HEK293 (cell line): ENCODE data around the gene ZFAND6.

Experiments
- CTCF ChIA-PET: fragments of 350-600 bp; formaldehyde crosslinking; extraction: SDS; loops from one replicate; lab custom pipeline; 2021; ENCODE audit warnings: antibody characterized with exemption; lab: Yijun Ruan, JAX
- POLR2A ChIA-PET: fragments of 300-600 bp; formaldehyde crosslinking; extraction: SDS; loops from one replicate; lab custom pipeline; 2020; ENCODE audit warnings: antibody characterized with exemption, inconsistent platforms; lab: Yijun Ruan, JAX
- H3K27ac ChIP-seq: fragments of 200-500 bp; sonication (Bioruptor generic); 2 replicates; pipeline ENCODE4 v1.5.1; 2014; ENCODE audit warnings: low read depth, low read length, control low read depth, inconsistent platforms; ENCODE audit errors: extremely low read depth
- H3K36me3 ChIP-seq, 2 experiments: fragments of 200-500 bp in 1 of 2; sonication (Bioruptor generic) in 1 of 2; 1 replicate in 1 of 2; 2 replicates in 1 of 2; pipeline ENCODE4 v1.5.1; 2014 to 2017; ENCODE audit warnings: inconsistent platforms in 2 of 2, low read length in 2 of 2; ENCODE audit not compliant: control insufficient read depth in 2 of 2, insufficient read depth in 1 of 2
- H3K4me1 ChIP-seq: fragments of 200-500 bp; sonication (Bioruptor generic); 2 replicates; pipeline ENCODE4 v1.5.1; 2014; ENCODE audit warnings: mild to moderate bottlenecking, low read length, inconsistent platforms; ENCODE audit not compliant: control insufficient read depth, insufficient read depth
- H3K4me3 ChIP-seq: 2 replicates; pipeline ENCODE4 v1.5.1; 2011; ENCODE audit warnings: low read depth, mild to moderate bottlenecking, control low read depth, low read length, moderate library complexity
- H3K9me3 ChIP-seq: fragments of 200-500 bp; sonication (Bioruptor generic); 2 replicates; pipeline ENCODE4 v1.5.1; 2014; ENCODE audit warnings: low read depth, low read length, inconsistent platforms; ENCODE audit not compliant: control insufficient read depth, insufficient read depth
- BCL11B ChIP-seq: fragments of 450-650 bp; formaldehyde crosslinking; IDR thresholded peaks from 2 replicates; pipeline ENCODE4 v1.5.1; 2016; ENCODE audit warnings: low read depth, missing biosample characterization, missing genetic modification characterization
- GFI1B ChIP-seq: fragments of 450-650 bp; formaldehyde crosslinking; IDR thresholded peaks from 2 replicates; pipeline ENCODE4 v1.5.1; 2016; ENCODE audit warnings: missing biosample characterization, missing genetic modification characterization
- MYNN ChIP-seq: fragments of 450-650 bp; formaldehyde crosslinking; IDR thresholded peaks from 2 replicates; pipeline ENCODE4 v1.5.1; 2016; ENCODE audit warnings: missing biosample characterization, missing genetic modification characterization, borderline replicate concordance
- MZF1 ChIP-seq: fragments of 450-650 bp; formaldehyde crosslinking; IDR thresholded peaks from 2 replicates; pipeline ENCODE4 v1.5.1; 2017; ENCODE audit warnings: missing biosample characterization, missing genetic modification characterization, borderline replicate concordance
- PBX3 ChIP-seq: sonication (generic); formaldehyde crosslinking; IDR thresholded peaks from 2 replicates; pipeline ENCODE4 v1.8.1; 2022; ENCODE audit warnings: mild to moderate bottlenecking, moderate library complexity, missing genetic modification reagents
- REST ChIP-seq: fragments of 450-650 bp; formaldehyde crosslinking; IDR thresholded peaks from 2 replicates; pipeline ENCODE4 v1.5.1; 2016; ENCODE audit warnings: missing biosample characterization, missing genetic modification characterization
- ZBTB49 ChIP-seq: fragments of 450-650 bp; formaldehyde crosslinking; IDR thresholded peaks from 2 replicates; pipeline ENCODE4 v1.5.1; 2016; ENCODE audit warnings: missing biosample characterization, missing genetic modification characterization, low read depth
- ZBTB8A ChIP-seq: fragments of 450-650 bp; formaldehyde crosslinking; IDR thresholded peaks from 2 replicates; pipeline ENCODE4 v1.5.1; 2016; ENCODE audit warnings: missing biosample characterization, missing genetic modification characterization
- ZNF133 ChIP-seq: fragments of 450-650 bp; formaldehyde crosslinking; IDR thresholded peaks from 2 replicates; pipeline ENCODE4 v1.5.1; 2016; ENCODE audit warnings: missing biosample characterization, missing genetic modification characterization
- ZNF214 ChIP-seq: fragments of 450-650 bp; formaldehyde crosslinking; IDR thresholded peaks from 2 replicates; pipeline ENCODE4 v1.5.1; 2017; ENCODE audit warnings: missing biosample characterization, mild to moderate bottlenecking, missing genetic modification characterization, borderline replicate concordance
- ZNF280C ChIP-seq: fragments of 450-650 bp; formaldehyde crosslinking; IDR thresholded peaks from 2 replicates; pipeline ENCODE4 v1.5.1; 2016; ENCODE audit warnings: missing biosample characterization, missing genetic modification characterization
- ZNF280D ChIP-seq: fragments of 450-650 bp; formaldehyde crosslinking; IDR thresholded peaks from 2 replicates; pipeline ENCODE4 v1.5.1; 2016; ENCODE audit warnings: missing biosample characterization, missing genetic modification characterization
- ZNF341 ChIP-seq: fragments of 450-650 bp; formaldehyde crosslinking; IDR thresholded peaks from 2 replicates; pipeline ENCODE4; 2016; ENCODE audit warnings: low read depth, missing biosample characterization, missing genetic modification characterization
- ZNF350 ChIP-seq: fragments of 450-650 bp; formaldehyde crosslinking; IDR thresholded peaks from 2 replicates; pipeline ENCODE4 v1.5.0; 2017; ENCODE audit warnings: missing biosample characterization, mild to moderate bottlenecking, missing genetic modification characterization
- ZNF366 ChIP-seq: fragments of 450-650 bp; formaldehyde crosslinking; conservative IDR thresholded peaks from 2 replicates; pipeline ENCODE4 v1.5.1; 2016; ENCODE audit warnings: missing biosample characterization, missing genetic modification characterization
- ZNF391 ChIP-seq: fragments of 450-650 bp; formaldehyde crosslinking; IDR thresholded peaks from 2 replicates; pipeline ENCODE4 v1.5.1; 2016; ENCODE audit warnings: low read depth, missing biosample characterization, missing genetic modification characterization, borderline replicate concordance
- ZNF513 ChIP-seq: fragments of 450-650 bp; IDR thresholded peaks from 2 replicates; pipeline ENCODE4 v1.5.1; 2018; ENCODE audit warnings: missing biosample characterization, missing genetic modification characterization
- ZNF626 ChIP-seq: fragments of 450-650 bp; sonication (Bioruptor Pico); formaldehyde crosslinking; IDR thresholded peaks from 2 replicates; pipeline ENCODE4 v1.5.1; 2018; ENCODE audit warnings: missing biosample characterization, missing genetic modification characterization, inconsistent platforms
- ZNF704 ChIP-seq: fragments of 450-650 bp; formaldehyde crosslinking; IDR thresholded peaks from 2 replicates; pipeline ENCODE4 v1.5.1; 2016; ENCODE audit warnings: missing biosample characterization, missing genetic modification characterization
- ZNF791 ChIP-seq: fragments of 450-650 bp; formaldehyde crosslinking; IDR thresholded peaks from 2 replicates; pipeline ENCODE4 v1.5.1; 2016; ENCODE audit warnings: missing biosample characterization, missing genetic modification characterization

Gene ZFAND6

GRCh38 chr15:80058044-80058443 lies 1.4 kb upstream of the ZFAND6 start:
- Histone ChIP-seq H3K36me3 (no peaks in the 10 kb centered on the region), H3K4me1 (peaks cover 17% of the 10 kb centered on the region), H3K4me3 (no peak overlapping the region), H3K9me3 (no peaks in the 10 kb centered on the region), H3K27ac (no peak overlapping the region)
- TF ChIP-seq BCL11B (tag by site-specific recombination) (no peak), GFI1B (no peak), REST (tag by site-specific recombination) (no peak), ZNF350 (tag by site-specific recombination) (no peak), ZBTB8A (no peak), MZF1 (tag by site-specific recombination) (no peak), ZNF391 (tag by site-specific recombination) (no peak), ZNF791 (no peak), ZNF133 (tag by site-specific recombination) (no peak), PBX3 (CRISPR knock-in tag) (no peak), ZNF341 (tag by site-specific recombination) (no peak), ZNF214 (no peak), ZNF280D (no peak), ZNF280C (tag by site-specific recombination) (no peak), ZNF513 (tag by site-specific recombination) (no peak), ZNF626 (tag by site-specific recombination) (no peak), ZNF366 (no peak), ZBTB49 (tag by site-specific recombination) (no peak), MYNN (tag by site-specific recombination) (no peak), ZNF704 (no peak)
- POLR2A ChIA-PET = interaction anchor here (1.5 to 4.0 kb wide), 2 partner anchors 117 to 135 kb away, joined by 4 to 21 read pairs; no protein-coding TSS in a partner anchor
- CTCF ChIA-PET = interaction anchor here (0.5 kb wide), 1 partner anchor 11 kb away, joined by 4 read pairs; no protein-coding TSS in a partner anchor
